DMS114 treated with DMSO at 0.1 percent for 48 hours (cell line): Measurements from ENCODE around the gene C11orf24.

Experiments used
- DNase-seq: peaks from one replicate; lab custom pipeline; 2025; ENCODE audit not compliant: unreplicated experiment; lab: John Stamatoyannopoulos, UW

Gene C11orf24

DNA sequence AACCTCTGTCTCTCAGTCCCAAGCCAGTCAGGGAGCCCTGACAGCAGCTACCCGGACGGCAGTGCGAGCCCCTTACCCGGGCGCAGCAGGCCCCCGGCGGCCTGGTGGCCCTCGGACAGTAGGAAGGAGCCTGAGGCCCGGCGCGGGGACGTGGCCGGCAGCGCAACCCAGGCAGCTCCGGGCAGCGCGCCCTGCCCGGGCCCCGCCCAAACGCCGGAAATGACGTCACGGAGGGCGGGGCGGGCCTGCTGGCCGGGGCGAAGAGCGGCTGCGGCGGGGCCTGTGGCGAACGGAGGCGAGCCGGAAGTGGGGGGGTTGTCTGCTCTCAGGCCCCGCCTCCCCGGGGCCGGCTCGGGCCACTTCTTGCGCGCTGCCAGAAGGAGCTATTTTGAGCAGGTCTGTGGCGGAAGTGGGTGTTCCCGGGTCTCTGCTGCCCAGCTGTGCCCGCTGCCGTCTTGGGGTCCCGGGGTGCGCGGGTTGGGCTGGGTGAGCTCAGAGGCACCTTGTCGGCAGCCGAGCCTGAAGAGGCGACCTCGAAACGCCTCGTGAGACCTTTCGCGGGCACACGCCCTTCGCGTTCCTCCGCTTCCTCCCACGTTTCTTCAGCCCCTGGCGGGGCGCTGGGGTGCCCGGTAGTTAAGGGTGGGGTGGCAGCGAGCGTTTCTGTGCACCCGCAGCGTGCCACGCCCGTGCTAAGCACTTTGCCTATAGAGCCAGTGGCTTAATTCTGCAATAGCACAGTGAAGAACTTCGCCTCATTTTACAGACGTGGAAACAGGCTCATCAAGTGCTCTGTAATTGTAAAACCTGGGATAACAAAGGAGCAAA lies at the start of gene C11orf24:
Gene C11orf24, minus strand, starts transcription at position 193 of the 828 bp plus-strand sequence. CDS start 8,206 bp downstream, outside the sequence.
- peak; percentile 100 for DNase-seq

GRCh38 chr11:68317147-68317785 lies 45.5 kb upstream of the C11orf24 start:
- DNase-seq = no peak

DNA sequence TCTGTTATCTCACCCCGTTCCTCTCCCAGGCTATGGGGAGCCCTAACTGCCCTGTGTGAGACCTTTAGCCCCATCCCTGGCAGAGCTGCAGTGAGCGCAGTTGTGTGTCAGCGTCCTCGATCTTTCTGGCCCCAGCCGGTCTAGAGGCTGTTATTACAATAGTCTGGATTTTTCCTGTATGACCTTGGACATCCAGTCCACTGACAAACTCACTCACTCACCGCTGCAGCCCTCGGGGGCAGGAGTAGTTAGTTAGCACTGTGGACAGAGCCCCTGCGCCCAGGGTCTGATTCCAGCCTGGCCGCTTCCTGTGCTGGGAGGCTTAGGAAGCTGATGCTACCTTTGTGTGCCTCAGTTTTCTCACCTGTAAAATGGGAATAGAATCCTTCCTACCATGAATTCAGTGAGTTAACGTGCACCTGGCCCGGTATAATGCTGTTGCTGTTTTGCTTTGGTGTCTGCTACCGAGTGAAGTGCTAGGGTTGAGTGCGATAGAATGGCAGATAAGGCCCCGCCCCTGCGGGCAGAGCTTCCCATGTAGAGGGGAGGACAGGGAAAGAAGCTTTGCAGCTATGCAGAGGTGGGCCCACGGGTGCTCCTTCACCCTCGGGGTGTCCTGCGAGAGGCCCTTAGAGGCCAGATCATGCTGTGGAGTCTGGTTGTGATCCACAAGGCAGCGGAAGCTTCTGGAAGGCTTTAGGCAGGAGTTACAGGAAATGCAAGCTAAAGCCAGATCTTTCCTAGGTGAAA lies 43.6 kb upstream of the C11orf24 start:
- DNase-seq = no peak

- DNase-seq = no peak
These were observed 42.7 kb upstream of the C11orf24 start for GRCh38 chr11:68314203-68315170.

- DNase-seq = peak; percentile 82
These were observed 41.9 kb upstream of the C11orf24 start for GRCh38 chr11:68313574-68314202.

DNA sequence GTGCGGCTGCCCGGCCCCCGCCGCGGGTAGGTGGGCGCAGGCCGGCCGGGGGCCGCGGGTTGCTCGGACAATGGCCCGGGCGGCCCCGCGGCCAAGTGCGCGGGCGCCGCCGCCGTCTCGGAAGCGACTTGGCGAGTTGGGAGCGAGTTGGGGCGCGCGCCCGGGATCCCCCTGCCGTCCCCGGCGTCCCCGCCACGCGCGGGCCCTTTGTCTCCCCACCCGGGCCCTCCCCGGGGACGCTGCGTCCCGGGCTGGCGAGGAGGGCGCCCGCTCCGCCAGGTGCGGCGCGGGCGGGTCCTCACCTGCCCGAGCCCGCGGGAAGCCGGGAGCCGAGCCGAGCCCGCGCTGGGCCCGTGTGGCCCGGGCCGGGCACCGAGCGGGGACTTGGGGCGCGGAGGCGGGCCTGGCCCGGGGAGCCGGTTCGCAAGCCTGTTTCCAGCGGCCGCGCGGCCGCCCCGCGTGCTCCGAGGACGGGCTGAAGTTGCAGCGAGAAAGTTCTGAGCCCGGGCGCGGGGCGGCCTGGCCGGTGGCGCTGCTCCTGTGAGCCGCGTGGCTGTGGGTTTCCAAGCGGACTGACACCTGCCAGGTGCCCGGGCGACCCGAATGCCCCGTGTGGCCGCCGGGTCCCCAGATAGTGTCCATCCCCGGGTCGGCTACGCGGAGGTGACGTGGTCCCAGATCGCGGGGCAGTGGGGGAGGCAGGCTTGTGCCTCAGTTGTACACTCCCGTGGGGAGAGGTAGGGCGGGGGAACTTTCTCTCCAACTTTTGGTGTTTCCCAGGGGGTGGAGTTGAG lies 41.2 kb upstream of the C11orf24 start:
- no peak for DNase-seq

DNA sequence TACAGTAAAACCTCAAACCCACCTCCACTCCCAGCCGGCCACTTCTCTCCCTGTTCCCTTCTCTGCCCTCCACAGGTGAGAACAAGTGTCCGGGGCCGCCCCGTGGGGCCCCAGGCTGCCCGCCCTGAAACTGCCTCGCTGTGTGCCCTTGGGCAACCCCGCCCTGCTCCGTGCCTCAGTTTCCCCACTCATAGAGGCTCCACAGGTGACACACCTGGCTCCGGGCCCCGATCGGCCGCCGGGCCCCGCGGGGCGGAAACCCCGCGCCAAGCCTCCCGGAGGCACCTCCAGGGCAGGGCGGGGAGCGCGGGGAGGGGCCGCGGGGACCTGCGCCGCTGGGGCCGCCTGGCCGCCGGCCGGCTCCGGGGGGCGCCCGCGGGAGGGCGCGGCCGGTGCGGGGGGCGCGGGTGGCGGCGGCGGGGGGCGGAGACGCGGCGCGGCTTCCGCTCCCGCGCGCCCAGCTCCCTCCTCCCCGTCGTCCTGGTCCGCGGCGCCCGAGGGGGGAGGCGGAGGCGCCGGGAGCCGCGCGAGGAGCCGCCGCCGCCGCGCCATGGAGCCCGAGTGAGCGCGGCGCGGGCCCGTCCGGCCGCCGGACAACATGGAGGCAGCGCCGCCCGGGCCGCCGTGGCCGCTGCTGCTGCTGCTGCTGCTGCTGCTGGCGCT lies 40.5 kb upstream of the C11orf24 start, which contains the start of gene LRP5:
Gene LRP5, plus strand, starts transcription at position 475 of the 663 bp plus-strand sequence. Its CDS starts 124 bp downstream, at position 599.
- no peak for DNase-seq

- DNase-seq = no peak
These were observed 39.7 kb upstream of the C11orf24 start for GRCh38 chr11:68311160-68312116.

DNA sequence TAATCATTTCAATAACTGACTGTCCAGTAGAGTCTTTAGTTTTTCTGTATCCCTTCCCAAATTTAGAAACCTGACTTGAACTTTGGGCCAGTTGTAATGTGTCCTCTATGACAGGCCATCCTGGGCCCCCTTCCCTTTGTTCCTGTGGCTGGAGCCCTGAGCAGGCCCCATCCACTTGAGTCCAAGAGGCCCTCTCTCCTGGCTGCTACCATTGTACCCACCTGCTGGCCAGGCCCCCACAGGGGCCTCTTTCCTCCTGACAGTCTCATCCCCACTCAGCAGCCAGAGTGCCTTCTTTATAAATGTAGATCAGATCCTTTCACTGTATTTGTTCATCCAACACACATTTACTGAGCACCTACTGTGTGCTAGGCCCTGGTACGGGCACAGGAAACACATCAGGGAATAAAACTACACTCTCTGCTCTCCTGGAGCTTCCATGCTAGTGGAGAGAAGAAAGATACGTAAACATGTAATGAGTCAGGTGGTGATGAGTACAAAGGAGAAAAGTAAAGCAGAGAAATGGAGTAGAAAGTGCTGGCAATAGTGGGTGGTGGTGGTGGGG lies 37.9 kb upstream of the C11orf24 start:
- DNase-seq = no peak

DNA sequence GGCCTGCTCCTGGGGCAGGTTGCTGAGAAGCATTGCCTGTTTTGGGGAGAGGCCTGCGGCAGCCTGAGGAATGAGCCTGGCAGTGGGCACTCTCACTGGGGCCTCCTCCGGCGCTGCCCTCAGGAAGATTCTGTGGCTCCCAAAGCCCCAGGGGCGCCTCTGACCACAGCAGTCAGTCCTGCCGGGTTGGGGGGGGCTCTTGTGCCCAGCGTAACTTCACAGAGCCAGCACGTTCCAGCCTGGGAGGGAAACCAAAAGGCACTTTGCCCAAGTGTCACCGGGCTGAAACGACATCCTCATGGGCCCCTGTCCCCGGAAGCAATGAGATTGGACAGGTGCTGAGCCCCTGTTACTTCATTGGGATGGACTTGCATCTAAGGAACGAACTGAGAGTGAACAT lies 36.3 kb upstream of the C11orf24 start:
- no peak for DNase-seq

- DNase-seq = no peak
These were observed 34.9 kb upstream of the C11orf24 start for GRCh38 chr11:68306636-68307035.

DNA sequence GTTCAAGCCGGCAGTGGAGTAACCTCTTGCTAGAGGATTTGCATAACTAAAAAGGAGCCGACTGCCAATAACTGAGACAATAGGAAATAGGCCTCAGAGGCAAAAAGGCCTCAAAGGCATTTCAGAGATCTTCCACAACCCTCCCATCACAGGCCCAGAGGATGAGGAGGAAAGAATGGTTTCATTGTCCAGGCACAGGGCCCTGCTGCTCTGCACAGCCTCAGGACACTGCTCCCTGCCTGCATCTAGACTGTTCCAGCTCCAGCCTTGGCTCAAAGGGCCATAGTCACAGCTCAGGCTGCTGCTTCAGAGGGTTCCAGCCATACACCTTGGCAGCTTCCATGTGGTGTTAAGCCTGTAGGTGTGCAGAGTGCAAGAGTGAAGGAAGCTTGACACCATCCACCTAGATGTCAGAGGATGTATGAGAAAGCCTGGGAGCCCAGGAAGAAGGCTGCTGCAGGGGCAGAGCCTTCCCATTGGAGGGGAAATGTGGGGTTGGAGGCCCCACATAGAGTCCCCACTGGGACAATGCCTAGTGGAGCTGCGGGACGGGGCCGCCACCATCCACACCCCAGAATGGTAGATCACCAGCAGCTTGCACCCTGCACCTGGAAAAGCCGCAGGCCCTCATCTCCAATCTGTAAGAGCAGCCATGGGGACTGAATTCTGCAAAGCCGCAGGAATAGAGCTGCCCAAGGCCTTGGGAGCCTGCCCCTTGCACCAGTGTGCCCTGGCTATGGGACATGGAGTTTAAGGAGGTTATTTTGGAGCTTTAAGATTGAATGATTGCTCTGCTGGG lies 32.4 kb upstream of the C11orf24 start:
- DNase-seq = no peak

DNA sequence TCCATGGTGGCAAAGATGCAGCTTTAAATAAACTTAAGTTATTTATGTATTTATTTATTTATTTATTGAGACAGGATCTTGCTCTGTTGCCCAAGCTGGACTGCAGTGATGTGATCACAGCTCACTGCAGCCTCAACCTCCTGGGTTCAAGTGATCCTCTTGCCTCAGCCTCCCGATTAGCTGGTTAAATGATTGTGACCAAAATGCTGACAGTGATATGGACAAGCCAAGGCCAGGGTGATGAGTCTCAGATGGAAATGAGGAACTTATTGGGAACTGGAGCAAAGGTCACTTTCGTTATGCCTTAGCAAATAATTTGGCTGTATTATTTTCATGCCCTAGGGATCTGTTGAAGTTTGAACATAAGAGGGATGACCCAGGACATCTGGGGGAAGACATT lies 31.3 kb upstream of the C11orf24 start:
- DNase-seq = no peak

- DNase-seq = no peak
These were observed 30.9 kb upstream of the C11orf24 start for GRCh38 chr11:68302670-68303069.

- no peak for DNase-seq
These were observed 30.5 kb upstream of the C11orf24 start for GRCh38 chr11:68302256-68302655.

DNA sequence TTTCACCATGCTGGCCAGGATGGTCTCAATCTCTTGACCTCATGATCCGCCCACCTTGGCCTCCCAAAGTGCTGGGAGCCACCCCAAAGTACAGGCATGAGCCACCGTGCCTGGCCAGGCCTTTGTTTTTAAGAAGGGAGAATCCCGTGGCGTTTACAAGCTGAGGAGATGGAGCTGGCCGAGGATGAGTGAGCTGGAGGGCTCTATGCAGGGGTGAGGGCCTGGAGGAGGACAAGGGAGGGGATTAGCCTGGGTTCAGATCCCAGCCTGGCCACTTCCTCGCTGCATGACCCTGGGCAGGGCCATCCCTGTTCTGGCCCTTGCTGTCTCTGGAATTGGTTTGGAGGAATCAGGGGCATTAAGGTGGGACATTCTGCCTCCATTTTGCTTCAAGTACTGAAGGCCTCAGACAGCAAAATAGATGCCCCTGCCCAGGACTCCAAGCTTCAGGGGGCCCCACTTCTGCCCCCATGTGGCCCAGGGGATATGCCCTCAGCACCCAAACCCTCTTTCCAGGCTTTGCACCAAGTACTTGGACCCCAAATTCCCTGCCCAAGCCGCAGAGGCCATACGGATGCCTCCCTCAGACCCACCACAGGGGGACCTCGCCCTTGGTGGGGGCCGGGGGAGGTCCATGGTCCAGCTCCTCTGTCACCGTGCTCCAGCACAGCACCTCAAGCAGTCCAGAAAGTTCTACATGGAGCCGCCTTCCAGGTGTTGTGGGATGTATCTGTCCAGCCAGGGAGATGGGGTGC lies 28.5 kb upstream of the C11orf24 start:
- DNase-seq = no peak
